Astrocyte of the spinal cord (primary cell): ENCODE data around the gene IGSF9B.

Experiments used
- DNase-seq: peaks from one replicate; pipeline ENCODE4 v3.0.0; 2011; ENCODE audit warnings: low read depth, low spot score
- H3K4me3 ChIP-seq: 2 replicates; pipeline ENCODE4 v1.5.1; 2011; ENCODE audit warnings: low read depth, mild to moderate bottlenecking, low read length, moderate library complexity
- in situ Hi-C: cut with HindIII; loops from 2 replicates; pipeline ENCODE4 v1.10.0; 2017; ENCODE audit warnings: low sequenced_read_pairs
- TF ChIP-seq, protein P1 (sequence below): IDR thresholded peaks from 2 replicates; pipeline ENCODE4 v1.5.1; 2012; ENCODE audit warnings: low read depth, mild to moderate bottlenecking, low read length, inconsistent platforms

IGSF9B gene

DNA sequence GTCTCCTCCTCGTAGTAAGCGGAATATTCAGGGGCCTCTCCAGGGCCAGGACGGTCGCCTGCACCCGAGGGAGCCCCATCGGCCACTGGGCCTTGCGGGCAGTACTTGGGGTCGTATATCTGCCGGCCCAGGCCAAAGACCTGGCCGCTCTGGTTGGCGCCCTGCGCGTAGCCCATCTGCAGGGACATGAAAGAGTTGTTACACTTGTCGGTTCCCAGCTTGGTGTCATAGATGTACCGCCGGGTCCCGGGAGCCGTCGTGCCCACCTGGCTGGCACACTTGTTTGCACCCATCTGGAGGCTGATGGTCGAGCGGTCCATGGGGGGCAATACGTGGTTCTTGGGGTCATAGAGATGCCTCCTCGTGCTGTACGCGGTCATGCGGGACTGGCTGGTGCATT, 92.0 kb downstream of the IGSF9B start:
- in situ Hi-C loops = no loop called here
- TF ChIP-seq, protein P1, sequence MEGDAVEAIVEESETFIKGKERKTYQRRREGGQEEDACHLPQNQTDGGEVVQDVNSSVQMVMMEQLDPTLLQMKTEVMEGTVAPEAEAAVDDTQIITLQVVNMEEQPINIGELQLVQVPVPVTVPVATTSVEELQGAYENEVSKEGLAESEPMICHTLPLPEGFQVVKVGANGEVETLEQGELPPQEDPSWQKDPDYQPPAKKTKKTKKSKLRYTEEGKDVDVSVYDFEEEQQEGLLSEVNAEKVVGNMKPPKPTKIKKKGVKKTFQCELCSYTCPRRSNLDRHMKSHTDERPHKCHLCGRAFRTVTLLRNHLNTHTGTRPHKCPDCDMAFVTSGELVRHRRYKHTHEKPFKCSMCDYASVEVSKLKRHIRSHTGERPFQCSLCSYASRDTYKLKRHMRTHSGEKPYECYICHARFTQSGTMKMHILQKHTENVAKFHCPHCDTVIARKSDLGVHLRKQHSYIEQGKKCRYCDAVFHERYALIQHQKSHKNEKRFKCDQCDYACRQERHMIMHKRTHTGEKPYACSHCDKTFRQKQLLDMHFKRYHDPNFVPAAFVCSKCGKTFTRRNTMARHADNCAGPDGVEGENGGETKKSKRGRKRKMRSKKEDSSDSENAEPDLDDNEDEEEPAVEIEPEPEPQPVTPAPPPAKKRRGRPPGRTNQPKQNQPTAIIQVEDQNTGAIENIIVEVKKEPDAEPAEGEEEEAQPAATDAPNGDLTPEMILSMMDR = no peak
- no peak overlapping the region for H3K4me3 ChIP-seq
- no peak for DNase-seq

DNA sequence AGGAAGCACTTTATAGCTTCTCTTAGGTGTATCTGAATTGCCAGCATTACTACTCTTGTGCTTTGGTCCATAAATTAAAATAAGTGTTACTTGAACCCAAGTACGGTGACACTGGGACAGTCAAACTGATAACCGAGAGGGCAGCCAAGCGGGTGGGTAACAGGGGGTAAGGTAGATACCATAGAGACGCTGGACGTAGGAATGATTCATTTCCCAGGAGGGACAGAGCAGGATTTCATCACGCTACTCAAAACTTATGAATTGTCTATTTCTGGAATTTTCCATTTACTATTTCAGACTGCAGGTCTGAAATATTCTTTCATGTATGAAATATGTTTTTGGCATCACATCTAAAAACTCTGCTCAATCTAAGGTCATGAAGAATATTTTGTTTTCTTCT, 96.6 kb downstream of the IGSF9B start:
- in situ Hi-C loops = no loop called here
- no peak overlapping the region for H3K4me3 ChIP-seq
- TF ChIP-seq, protein P1 = no peak
- DNase-seq = no peak
